Osteoblast (primary cell): ENCODE data around the gene PRKAG1. TPM values are rescaled to one million over a fixed set of nuclear protein-coding genes. Genes with fewer than 3 reads are reported as not detected.

Experiments
- DNase-seq: peaks from one replicate; pipeline ENCODE4 v3.0.0; 2011; ENCODE audit warnings: low spot score, mixed read lengths; ENCODE audit not compliant: insufficient read length; ENCODE audit errors: missing footprints
- H2AFZ ChIP-seq: 2 replicates; pipeline ENCODE4 v1.6.0; 2011; ENCODE audit warnings: mild to moderate bottlenecking, low read length
- H3K27ac ChIP-seq: 2 replicates; pipeline ENCODE4 v1.5.1; 2011; ENCODE audit warnings: mild to moderate bottlenecking, low read depth, low read length, moderate library complexity
- H3K27me3 ChIP-seq: 2 replicates; pipeline ENCODE4 v1.6.0; 2012; ENCODE audit warnings: mild to moderate bottlenecking, control low read depth, inconsistent platforms, low read length, moderate library complexity; ENCODE audit not compliant: insufficient read depth
- H3K36me3 ChIP-seq: 2 replicates; pipeline ENCODE4 v1.5.1; 2011; ENCODE audit warnings: mild to moderate bottlenecking, low read length, control low read depth, moderate library complexity; ENCODE audit not compliant: insufficient read depth
- H3K4me1 ChIP-seq: 2 replicates; pipeline ENCODE4 v1.5.1; 2011; ENCODE audit warnings: mild to moderate bottlenecking, low read length, control low read depth, moderate library complexity; ENCODE audit not compliant: insufficient read depth
- H3K4me2 ChIP-seq: 2 replicates; pipeline ENCODE4 v1.6.0; 2011; ENCODE audit warnings: mild to moderate bottlenecking, low read length; ENCODE audit not compliant: insufficient read depth
- H3K4me3 ChIP-seq: fragments of 200-600 bp; sonication (generic); 3 replicates; pipeline ENCODE4 v1.5.1; 2012; ENCODE audit warnings: mild to moderate bottlenecking, low read length, inconsistent platforms; ENCODE audit not compliant: insufficient read depth
- H3K79me2 ChIP-seq: 2 replicates; pipeline ENCODE4 v1.6.0; 2012; ENCODE audit warnings: mild to moderate bottlenecking, low read length, control low read depth, inconsistent platforms; ENCODE audit not compliant: insufficient read depth
- H3K9me3 ChIP-seq: 2 replicates; pipeline ENCODE4 v1.5.1; 2011; ENCODE audit warnings: low read depth, low read length, control low read depth
- H4K20me1 ChIP-seq: 2 replicates; pipeline ENCODE4 v1.6.0; 2012; ENCODE audit warnings: mild to moderate bottlenecking, low read length, control low read depth; ENCODE audit not compliant: insufficient read depth
- total RNA-seq: library from RNA; depleted of rRNA; stranded (reverse); fragments of >200 nt; gene quantifications from 2 replicates; pipeline ENCODE4 v1.2.3, GENCODE V29; 2012
- TF ChIP-seq, protein P1 (sequence below): IDR thresholded peaks from 2 replicates; pipeline ENCODE4 v1.5.1; 2011; ENCODE audit warnings: mild to moderate bottlenecking, low read depth, low read length, moderate library complexity; ENCODE audit errors: extremely low read depth

PRKAG1 gene
- total RNA-seq, 1 donor: 89.0 TPM

DNA sequence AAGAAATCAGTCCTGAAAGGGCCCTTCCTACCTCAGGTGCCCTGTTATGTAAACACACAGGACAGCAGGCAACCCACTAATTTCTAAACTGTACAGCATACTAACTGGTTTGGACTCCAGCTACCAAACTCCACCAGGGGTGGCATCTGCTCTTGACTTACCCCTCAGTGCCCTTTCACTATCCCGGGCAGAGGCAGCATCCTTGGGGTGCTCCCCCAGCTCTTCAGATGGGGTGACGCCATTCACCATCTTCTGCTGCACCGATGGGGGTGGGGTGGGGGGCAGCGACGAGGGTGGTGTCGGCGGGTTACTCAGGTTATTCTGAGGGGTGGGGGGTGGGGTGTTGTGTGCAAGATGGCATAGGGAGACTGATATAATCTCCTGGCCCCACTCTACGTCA lies 11.5 kb upstream of the PRKAG1 start:
- no peak overlapping the region for H3K4me3 ChIP-seq
- no peaks in the 10 kb centered on the region for H3K4me1 ChIP-seq
- TF ChIP-seq, protein P1, sequence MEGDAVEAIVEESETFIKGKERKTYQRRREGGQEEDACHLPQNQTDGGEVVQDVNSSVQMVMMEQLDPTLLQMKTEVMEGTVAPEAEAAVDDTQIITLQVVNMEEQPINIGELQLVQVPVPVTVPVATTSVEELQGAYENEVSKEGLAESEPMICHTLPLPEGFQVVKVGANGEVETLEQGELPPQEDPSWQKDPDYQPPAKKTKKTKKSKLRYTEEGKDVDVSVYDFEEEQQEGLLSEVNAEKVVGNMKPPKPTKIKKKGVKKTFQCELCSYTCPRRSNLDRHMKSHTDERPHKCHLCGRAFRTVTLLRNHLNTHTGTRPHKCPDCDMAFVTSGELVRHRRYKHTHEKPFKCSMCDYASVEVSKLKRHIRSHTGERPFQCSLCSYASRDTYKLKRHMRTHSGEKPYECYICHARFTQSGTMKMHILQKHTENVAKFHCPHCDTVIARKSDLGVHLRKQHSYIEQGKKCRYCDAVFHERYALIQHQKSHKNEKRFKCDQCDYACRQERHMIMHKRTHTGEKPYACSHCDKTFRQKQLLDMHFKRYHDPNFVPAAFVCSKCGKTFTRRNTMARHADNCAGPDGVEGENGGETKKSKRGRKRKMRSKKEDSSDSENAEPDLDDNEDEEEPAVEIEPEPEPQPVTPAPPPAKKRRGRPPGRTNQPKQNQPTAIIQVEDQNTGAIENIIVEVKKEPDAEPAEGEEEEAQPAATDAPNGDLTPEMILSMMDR: no peak
- peaks cover 9% of the 10 kb centered on the region for H3K79me2 ChIP-seq
- H3K4me2 ChIP-seq: no peak overlapping the region
- H3K27me3 ChIP-seq: no peaks in the 10 kb centered on the region
- DNase-seq: peak; percentile 25
- H3K9me3 ChIP-seq: no peaks in the 10 kb centered on the region
- no peak overlapping the region for H3K27ac ChIP-seq
- peaks cover 90% of the 10 kb centered on the region for H3K36me3 ChIP-seq
- no peak overlapping the region for H2AFZ ChIP-seq
- peaks cover 19% of the 10 kb centered on the region for H4K20me1 ChIP-seq

GRCh38 chr12:49028666-49029275 lies 10.2 kb upstream of the PRKAG1 start:
- Histone ChIP-seq H3K4me2 (no peak overlapping the region), H3K36me3 (peaks cover 90% of the 10 kb centered on the region), H4K20me1 (peaks cover 13% of the 10 kb centered on the region), H3K27me3 (no peaks in the 10 kb centered on the region), H3K4me3 (no peak overlapping the region), H3K4me1 (no peaks in the 10 kb centered on the region), H2AFZ (no peak overlapping the region), H3K9me3 (no peaks in the 10 kb centered on the region), H3K79me2 (peaks cover 13% of the 10 kb centered on the region), H3K27ac (no peak overlapping the region)
- TF ChIP-seq, protein P1: no peak
- DNase-seq: peak; percentile 48

DNA sequence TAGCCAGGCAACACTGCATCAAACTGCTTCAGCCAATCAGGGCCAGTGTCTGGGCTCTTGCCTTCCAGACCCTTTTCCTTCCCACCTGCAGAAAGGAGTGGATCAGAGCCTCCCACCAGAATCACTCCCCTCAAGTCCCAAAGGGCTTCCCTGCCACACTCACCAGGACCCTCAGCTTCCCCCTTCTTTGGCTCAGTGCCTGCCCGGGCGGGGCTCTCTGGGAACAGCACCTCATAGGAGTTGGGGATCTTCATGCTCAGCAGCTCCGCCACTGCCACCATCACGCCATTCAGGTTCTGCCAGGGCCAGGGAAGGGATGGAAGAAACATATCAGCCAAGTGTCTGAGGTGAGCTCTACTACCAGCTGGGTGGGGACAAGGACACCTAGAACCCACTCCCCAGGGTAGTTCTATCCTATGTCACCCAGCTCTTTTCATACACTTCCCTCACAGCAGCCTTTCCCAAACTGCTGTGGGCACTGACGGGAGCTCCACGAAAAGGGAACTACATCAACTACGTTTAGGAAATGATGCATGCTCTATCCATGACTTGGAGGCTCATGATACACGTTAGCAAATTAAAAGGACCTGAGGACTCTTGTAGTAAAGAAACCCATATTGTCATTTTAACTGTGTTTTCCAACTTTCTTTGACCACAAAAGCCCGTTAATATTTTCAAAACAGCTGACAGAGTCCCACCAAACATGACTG lies 9.4 kb upstream of the PRKAG1 start:
- Histone ChIP-seq H3K27ac (no peak overlapping the region), H4K20me1 (peaks cover 13% of the 10 kb centered on the region), H3K79me2 (peaks cover 13% of the 10 kb centered on the region), H3K4me2 (no peak overlapping the region), H3K4me3 (no peak overlapping the region), H2AFZ (no peak overlapping the region), H3K4me1 (no peaks in the 10 kb centered on the region), H3K9me3 (no peaks in the 10 kb centered on the region), H3K27me3 (no peaks in the 10 kb centered on the region), H3K36me3 (peaks cover 92% of the 10 kb centered on the region)
- DNase-seq: peak; percentile 85
- TF ChIP-seq, protein P1: no peak

DNA sequence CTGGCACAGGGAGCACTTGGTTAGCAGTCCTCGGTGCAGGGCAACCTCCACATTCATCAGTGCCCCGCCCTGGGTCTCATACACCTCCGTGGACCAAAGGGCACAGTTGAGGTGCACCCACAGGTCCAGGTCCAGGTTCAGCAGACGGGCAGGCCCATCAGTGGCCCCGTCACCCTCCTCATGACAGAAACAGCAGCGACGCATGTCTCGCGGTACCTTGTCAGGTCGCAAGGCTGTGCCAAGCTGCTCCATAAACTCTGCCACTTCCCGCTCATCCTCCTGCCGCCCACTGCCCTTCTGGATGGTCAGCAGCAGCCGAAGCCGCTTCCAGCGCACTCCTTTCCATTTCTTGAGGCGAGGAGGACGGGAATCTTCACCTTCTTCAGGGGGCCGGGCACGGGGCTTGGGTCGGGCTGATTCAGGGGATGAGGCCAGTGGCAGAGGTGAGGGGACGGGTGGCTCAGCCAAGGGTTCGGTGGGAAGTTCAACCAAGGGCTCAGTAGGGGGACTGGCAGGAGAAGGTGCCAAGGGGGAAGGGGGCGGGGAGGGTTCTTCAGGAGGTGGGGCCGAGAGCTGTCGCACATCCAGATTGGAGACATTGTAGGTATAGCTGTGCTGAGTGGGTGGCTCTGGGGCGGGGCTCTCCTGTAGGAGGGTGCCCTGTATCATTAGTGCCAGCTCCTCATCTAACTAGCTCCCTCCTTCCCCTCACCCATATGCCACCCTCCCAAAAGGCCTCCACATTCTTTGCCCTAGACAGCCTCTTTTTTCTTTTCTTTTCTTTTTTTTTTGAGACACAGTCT lies 8.3 kb upstream of the PRKAG1 start:
- Histone ChIP-seq H2AFZ (no peak overlapping the region), H3K79me2 (peaks cover 13% of the 10 kb centered on the region), H3K36me3 (peaks cover 91% of the 10 kb centered on the region), H3K4me3 (no peak overlapping the region), H4K20me1 (peaks cover 9% of the 10 kb centered on the region), H3K4me1 (no peaks in the 10 kb centered on the region), H3K27ac (no peak overlapping the region), H3K9me3 (no peaks in the 10 kb centered on the region), H3K27me3 (no peaks in the 10 kb centered on the region), H3K4me2 (no peak overlapping the region)
- TF ChIP-seq, protein P1: no peak
- peak; percentile 61 for DNase-seq
